GM12892 (cell line): ENCODE results near the gene SPRYD3.

Source experiments
- POLR2A ChIP-seq: IDR thresholded peaks from 2 replicates; pipeline ENCODE4 v1.6.1; 2011; ENCODE audit warnings: low read depth, low read length, control low read depth
- POLR2AphosphoS5 ChIP-seq: IDR thresholded peaks from 2 replicates; pipeline ENCODE4 v1.6.1; 2011; ENCODE audit warnings: low read depth, low read length, control low read depth

DNA sequence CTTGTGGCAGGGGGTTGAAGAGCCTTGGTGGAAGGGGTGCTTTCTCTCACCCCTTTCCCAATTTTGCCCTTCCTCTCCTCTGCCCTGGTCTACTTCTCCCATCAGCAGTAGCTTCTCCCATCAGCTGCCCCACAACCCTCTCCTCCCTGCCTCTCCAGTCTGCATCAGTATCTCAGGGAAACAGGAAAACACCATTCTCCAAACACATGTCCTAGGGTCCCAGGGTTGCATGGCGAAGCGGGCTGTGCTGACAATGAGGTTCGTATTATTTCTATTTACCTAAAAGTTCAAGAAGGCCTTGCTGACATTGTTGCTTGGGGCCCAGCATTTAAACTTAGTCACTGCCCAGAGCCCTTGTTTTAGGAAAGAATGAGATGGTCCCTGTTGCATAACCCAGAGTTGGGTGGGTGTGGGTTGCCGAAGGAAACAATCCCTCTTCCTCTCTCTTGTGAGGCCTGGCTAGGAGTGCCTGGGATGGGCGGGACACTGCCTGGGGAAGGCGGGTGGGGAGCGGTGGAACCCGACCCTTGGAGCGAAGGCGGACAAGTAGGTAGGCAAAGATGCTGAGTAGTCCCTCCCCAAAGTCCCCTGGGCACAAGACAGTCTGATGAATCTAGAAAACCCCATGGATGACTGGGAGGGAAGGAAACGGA lies 17.0 kb upstream of the SPRYD3 start:
- TF ChIP-seq POLR2AphosphoS5 (no peak), POLR2A (no peak)
